H1 (cell line): Measurements from ENCODE around the gene SH2D4B. TPM values are rescaled to one million over a fixed set of nuclear protein-coding genes. Genes with fewer than 3 reads are reported as not detected.

Experiments used
- GTF2F1 ChIP-seq: IDR thresholded peaks from 2 replicates; pipeline ENCODE4 v1.6.1; 2012; ENCODE audit warnings: low read depth, low read length, improper control_type of control experiment, borderline replicate concordance
- HDAC6 ChIP-seq: IDR thresholded peaks from one replicate; pipeline ENCODE4 v1.7.1; 2012; ENCODE audit warnings: low read depth, mild to moderate bottlenecking, inconsistent platforms, low read length, moderate library complexity
- JUND ChIP-seq: IDR thresholded peaks from 2 replicates; pipeline ENCODE4 v1.6.1; 2011; ENCODE audit warnings: mild to moderate bottlenecking, improper control_type of control experiment, low read length
- NANOG ChIP-seq: IDR thresholded peaks from 2 replicates; pipeline ENCODE4 v1.6.1; 2011; ENCODE audit warnings: low read length, low read depth, mild to moderate bottlenecking, inconsistent platforms; ENCODE audit not compliant: insufficient read depth, poor library complexity, severe bottlenecking
- RNF2 ChIP-seq: fragments of 200-900, 300-1000 bp; sonication (generic); IDR thresholded peaks from 2 replicates; pipeline ENCODE4 v1.7.1; 2016; ENCODE audit warnings: borderline replicate concordance, low read depth, mild to moderate bottlenecking, antibody characterized with exemption, low read length; ENCODE audit not compliant: poor library complexity, severe bottlenecking; ENCODE audit errors: missing control alignments
- TCF12 ChIP-seq: IDR thresholded peaks from 2 replicates; pipeline ENCODE4 v1.6.1; 2011; ENCODE audit warnings: low read depth, mild to moderate bottlenecking, low read length
- polyA plus RNA-seq, 7 experiments: library from polyadenylated mRNA; depleted of rRNA in 3 of 7; stranded (reverse) in 5 of 7; unstranded in 2 of 7; fragments of >200 nt in 5 of 7; fragments of 200-250 nt in 2 of 7; gene quantifications; 1 replicate in 5 of 7; 2 replicates in 1 of 7; 4 replicates in 1 of 7; pipeline versions ENCODE4 v1.2.1 to v1.2.3, GENCODE V29; 2011 to 2013; ENCODE audit warnings: missing spikeins in 2 of 7, mixed read lengths in 2 of 7
- total RNA-seq: library from RNA; stranded (reverse); fragmentation: NEBNext Ultra II Directional; extraction: Animal tissue kit (Norgen Biotek cat#: 25700); gene quantifications from 2 replicates; pipeline ENCODE4 v1.2.1, GENCODE V29; 2021
- TF ChIP-seq, protein P1 (sequence below): IDR thresholded peaks from 2 replicates; pipeline ENCODE4 v1.6.1; 2012; ENCODE audit warnings: inconsistent platforms

Gene SH2D4B
- total and polyA plus RNA-seq, 2 of the 8 experiments (the other 6 are each of a cell fraction or from before 2014, with no cell fraction given), result 0.06 to 0.13 TPM

DNA sequence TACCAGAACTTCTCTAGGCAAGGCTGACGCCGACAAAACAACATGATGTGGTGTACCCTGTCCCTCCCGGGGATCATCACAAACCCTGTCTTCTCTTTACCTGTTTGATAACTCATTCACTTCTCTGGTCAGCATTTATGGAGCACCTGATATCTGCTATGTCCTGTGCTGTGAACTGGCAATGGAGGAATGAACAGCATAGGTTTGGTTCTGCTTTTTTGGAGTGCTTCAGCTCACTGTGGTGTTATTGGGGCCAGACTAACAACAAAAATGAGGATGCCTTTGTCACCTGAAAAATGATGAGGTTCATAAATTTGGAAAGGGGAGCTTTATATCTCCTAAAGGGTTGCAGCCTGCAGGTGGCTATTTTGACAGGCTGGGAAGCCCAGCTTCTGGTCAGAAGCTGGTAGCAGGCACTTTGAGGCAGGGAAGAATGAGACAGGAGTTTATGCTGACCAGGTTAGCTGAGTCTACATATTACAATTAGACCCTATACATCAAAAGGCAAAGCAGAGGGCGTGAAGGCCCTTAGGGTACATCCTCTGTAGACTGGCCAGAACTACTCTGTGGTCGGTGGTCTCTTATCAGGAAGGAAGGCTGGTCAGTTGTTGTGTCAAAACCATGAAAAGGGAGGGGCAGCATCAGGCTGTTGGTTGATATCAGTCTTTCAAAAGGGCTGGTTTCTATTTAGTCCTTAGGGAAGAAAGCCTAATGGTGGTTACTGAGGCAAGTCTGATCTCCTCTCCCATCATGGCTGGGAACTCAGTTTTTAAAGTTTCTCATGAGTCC, 42.3 kb downstream of the SH2D4B start (continued):
- TF ChIP-seq TCF12 (no peak), GTF2F1 (no peak), HDAC6 (no peak), RNF2 (no peak), NANOG (no peak), JUND (no peak)
- TF ChIP-seq, protein P1, sequence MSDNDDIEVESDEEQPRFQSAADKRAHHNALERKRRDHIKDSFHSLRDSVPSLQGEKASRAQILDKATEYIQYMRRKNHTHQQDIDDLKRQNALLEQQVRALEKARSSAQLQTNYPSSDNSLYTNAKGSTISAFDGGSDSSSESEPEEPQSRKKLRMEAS, result no peak
